MM.1S (cell line): ENCODE data around the gene PKD2L1.
"Not testable (repeated sequence)": the region's sequence is repeated elsewhere in the genome, so short reads cannot be mapped to it uniquely, and the experiment has no call there.

ENCODE experiments used
- DNase-seq: peaks from one replicate; pipeline ENCODE4 v3.0.0-alpha.2; 2015
- H2AFZ ChIP-seq: fragments of 300-600 bp; sonication (generic); 2 replicates; pipeline ENCODE4 v1.6.0; 2016; ENCODE audit warnings: antibody characterized with exemption, low read length
- H3F3A ChIP-seq: fragments of 300-600 bp; sonication (generic); 2 replicates; pipeline ENCODE4 v1.6.1; 2016; ENCODE audit warnings: mild to moderate bottlenecking, antibody characterized with exemption, low read length, moderate library complexity, mixed read lengths; ENCODE audit not compliant: insufficient read depth
- H3K27ac ChIP-seq: fragments of 300-600 bp; sonication (generic); 2 replicates; pipeline ENCODE4 v1.5.1; 2016; ENCODE audit warnings: mild to moderate bottlenecking, low read length
- H3K27me3 ChIP-seq: fragments of 300-600 bp; sonication (generic); replicated peaks from 2 replicates; pipeline ENCODE4 v1.6.0; 2016; ENCODE audit warnings: low read length; ENCODE audit not compliant: insufficient read depth
- H3K36me3 ChIP-seq: fragments of 300-600 bp; sonication (generic); replicated peaks from 2 replicates; pipeline ENCODE4 v1.6.1; 2016; ENCODE audit warnings: mild to moderate bottlenecking, low read length, mixed read lengths; ENCODE audit not compliant: insufficient read depth
- H3K4me1 ChIP-seq: fragments of 300-600 bp; sonication (generic); 2 replicates; pipeline ENCODE4 v1.6.1; 2016; ENCODE audit warnings: low read length, mixed read lengths
- H3K4me2 ChIP-seq: fragments of 300-600 bp; sonication (generic); 2 replicates; pipeline ENCODE4 v1.6.0; 2016; ENCODE audit warnings: low read depth, low read length
- H3K4me3 ChIP-seq: fragments of 300-600 bp; sonication (generic); 2 replicates; pipeline ENCODE4 v1.5.1; 2016; ENCODE audit warnings: low read length, mixed read lengths
- H3K79me2 ChIP-seq: fragments of 300-600 bp; sonication (generic); 2 replicates; pipeline ENCODE4 v1.6.1; 2016; ENCODE audit warnings: mixed run types, low read length, mixed read lengths
- H3K9ac ChIP-seq: fragments of 300-600 bp; sonication (generic); 2 replicates; pipeline ENCODE4 v1.6.1; 2016; ENCODE audit warnings: low read length, mixed read lengths
- H3K9me2 ChIP-seq: fragments of 300-600 bp; sonication (generic); replicated peaks from 2 replicates; pipeline ENCODE4 v1.6.1; 2016; ENCODE audit warnings: mild to moderate bottlenecking, low read length, mixed read lengths; ENCODE audit not compliant: insufficient read depth
- H3K9me3 ChIP-seq: fragments of 300-600 bp; sonication (generic); replicated peaks from 2 replicates; pipeline ENCODE4 v1.6.1; 2016; ENCODE audit warnings: mild to moderate bottlenecking, low read length, mixed read lengths; ENCODE audit not compliant: insufficient read depth
- H4K20me1 ChIP-seq: fragments of 300-600 bp; sonication (generic); 2 replicates; pipeline ENCODE4 v1.6.1; 2016; ENCODE audit warnings: mild to moderate bottlenecking, low read length, moderate library complexity, mixed read lengths; ENCODE audit not compliant: insufficient read depth
- EZH2 ChIP-seq: fragments of 300-600 bp; sonication (generic); optimal IDR thresholded peaks from 2 replicates; pipeline ENCODE3; 2017; ENCODE audit warnings: low read depth, mild to moderate bottlenecking, antibody characterized with exemption, low read length, mixed read lengths
- EZH2phosphoT487 ChIP-seq: fragments of 300-600 bp; sonication (generic); IDR thresholded peaks from 2 replicates; pipeline ENCODE4 v1.6.1; 2018; ENCODE audit warnings: antibody characterized with exemption, low read length
- TF ChIP-seq, protein P1 (sequence below): fragments of 300-600 bp; sonication (generic); IDR thresholded peaks from 2 replicates; pipeline ENCODE4 v1.5.1; 2016; ENCODE audit warnings: antibody characterized with exemption, low read length, mixed read lengths

Gene PKD2L1

DNA sequence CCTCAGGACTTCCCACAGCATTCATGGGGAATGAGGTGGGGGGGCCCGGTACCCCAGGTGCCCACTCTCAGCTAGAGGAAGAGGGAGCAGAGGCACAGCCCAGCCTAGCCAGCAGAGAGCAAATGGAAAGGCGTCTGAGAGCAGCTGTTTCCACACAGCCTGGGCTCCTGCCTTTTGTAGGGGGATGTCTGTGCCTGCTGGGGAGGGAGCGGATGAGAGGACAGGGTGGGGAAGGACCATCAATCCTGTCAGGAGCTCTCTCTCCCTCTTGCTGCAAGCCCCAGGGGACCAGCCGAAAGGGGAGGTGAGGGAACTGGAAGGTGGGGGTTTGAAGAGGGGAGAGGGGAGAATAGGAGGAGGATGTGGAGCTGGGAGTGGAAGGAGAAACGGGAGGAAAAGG is at the start of gene PKD2L1:
PKD2L1 (minus strand) TSS at position 150 of the 400 bp plus-strand sequence; CDS start at position 25, 125 bp downstream.
- Histone ChIP-seq H3K4me2 (no peak within 1 kb of the TSS), H3K36me3 (no peaks in the 10 kb centered on the region), H3K4me1 (peaks cover 26% of the 10 kb centered on the region), H3F3A (peaks cover 15% of the 10 kb centered on the region), H3K4me3 (no peak within 1 kb of the TSS), H2AFZ (no peak within 1 kb of the TSS), H4K20me1 (no peaks in the 10 kb centered on the region), H3K27ac (no peak within 1 kb of the TSS), H3K27me3 (no peaks in the 10 kb centered on the region), H3K9ac (no peak within 1 kb of the TSS), H3K9me2 (no peaks in the 10 kb centered on the region), H3K9me3 (no peaks in the 10 kb centered on the region), H3K79me2 (no peaks in the 10 kb centered on the region)
- no peak for DNase-seq
- no peak for TF ChIP-seq EZH2
- TF ChIP-seq, protein P1, sequence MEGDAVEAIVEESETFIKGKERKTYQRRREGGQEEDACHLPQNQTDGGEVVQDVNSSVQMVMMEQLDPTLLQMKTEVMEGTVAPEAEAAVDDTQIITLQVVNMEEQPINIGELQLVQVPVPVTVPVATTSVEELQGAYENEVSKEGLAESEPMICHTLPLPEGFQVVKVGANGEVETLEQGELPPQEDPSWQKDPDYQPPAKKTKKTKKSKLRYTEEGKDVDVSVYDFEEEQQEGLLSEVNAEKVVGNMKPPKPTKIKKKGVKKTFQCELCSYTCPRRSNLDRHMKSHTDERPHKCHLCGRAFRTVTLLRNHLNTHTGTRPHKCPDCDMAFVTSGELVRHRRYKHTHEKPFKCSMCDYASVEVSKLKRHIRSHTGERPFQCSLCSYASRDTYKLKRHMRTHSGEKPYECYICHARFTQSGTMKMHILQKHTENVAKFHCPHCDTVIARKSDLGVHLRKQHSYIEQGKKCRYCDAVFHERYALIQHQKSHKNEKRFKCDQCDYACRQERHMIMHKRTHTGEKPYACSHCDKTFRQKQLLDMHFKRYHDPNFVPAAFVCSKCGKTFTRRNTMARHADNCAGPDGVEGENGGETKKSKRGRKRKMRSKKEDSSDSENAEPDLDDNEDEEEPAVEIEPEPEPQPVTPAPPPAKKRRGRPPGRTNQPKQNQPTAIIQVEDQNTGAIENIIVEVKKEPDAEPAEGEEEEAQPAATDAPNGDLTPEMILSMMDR = no peak
- no peak for TF ChIP-seq EZH2phosphoT487

- Histone ChIP-seq H3K79me2 (peaks cover 19% of the 10 kb centered on the region), H3K27ac (no peak overlapping the region), H3K36me3 (no peaks in the 10 kb centered on the region), H3K4me3 (no peak overlapping the region), H3F3A (peaks cover 6% of the 10 kb centered on the region), H3K9me2 (no peaks in the 10 kb centered on the region), H3K27me3 (no peaks in the 10 kb centered on the region), H3K9ac (no peak overlapping the region), H3K4me1 (peaks cover 2% of the 10 kb centered on the region), H2AFZ (no peak overlapping the region), H3K4me2 (no peak overlapping the region), H4K20me1 (no peaks in the 10 kb centered on the region), H3K9me3 (no peaks in the 10 kb centered on the region)
- no peak for DNase-seq
- TF ChIP-seq EZH2 (no peak), EZH2phosphoT487 (no peak)
- TF ChIP-seq, protein P1 = no peak
Measured at GRCh38 chr10:100377830-100378229, 47.8 kb upstream of the PKD2L1 start.

DNA sequence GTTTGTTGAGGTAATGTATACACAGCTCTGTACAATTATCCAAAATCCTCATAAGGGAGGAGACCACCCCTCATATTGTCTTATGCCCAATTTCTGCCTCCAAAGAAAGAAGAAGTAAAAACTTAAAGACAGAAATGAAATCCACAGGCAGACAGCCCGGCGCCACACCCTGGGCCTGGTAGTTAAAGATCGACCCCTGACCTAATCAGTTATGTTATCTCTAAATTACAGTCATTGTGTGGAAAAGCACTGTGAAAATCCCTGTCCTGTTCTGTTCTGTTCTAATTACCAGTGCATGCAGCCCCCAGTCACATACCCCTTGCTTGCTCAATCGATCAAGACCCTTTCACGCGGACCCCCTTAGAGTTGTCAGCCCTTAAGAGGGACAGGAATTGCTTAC is 46.6 kb upstream of the PKD2L1 start:
- Histone ChIP-seq H3K79me2 (peaks cover 19% of the 10 kb centered on the region), H3K4me1 (peaks cover 14% of the 10 kb centered on the region)
- H3K27me3 ChIP-seq, H3F3A ChIP-seq, H3K27ac ChIP-seq, H3K9me3 ChIP-seq, H3K9me2 ChIP-seq, H3K4me2 ChIP-seq, H3K36me3 ChIP-seq, H2AFZ ChIP-seq, DNase-seq, H3K9ac ChIP-seq, H4K20me1 ChIP-seq, H3K4me3 ChIP-seq: not testable (repeated sequence)

GRCh38 chr10:100374677-100375353 is 44.8 kb upstream of the PKD2L1 start:
- H3K4me3 ChIP-seq = peak overlapping the region; percentile 79

More at GRCh38 chr10:100374677-100375353, 44.8 kb upstream of the PKD2L1 start:
- Histone ChIP-seq H3K9ac (peak overlapping the region; percentile 96), H3K4me1 (peaks cover 30% of the 10 kb centered on the region), H3K79me2 (peaks cover 19% of the 10 kb centered on the region), H3K27ac (peak overlapping the region; percentile 93; the same call in 1 of the 2 replicates), H3K4me2 (peak overlapping the region; percentile 89), H3F3A (peaks cover 24% of the 10 kb centered on the region)
- not testable (repeated sequence) for H4K20me1 ChIP-seq, H3K9me3 ChIP-seq, H3K9me2 ChIP-seq, H3K27me3 ChIP-seq, H3K36me3 ChIP-seq, DNase-seq, H2AFZ ChIP-seq
